GM19324 (cell line): Measurements from ENCODE around the gene ARPP21.

Experiments
- ATAC-seq: cut with Tn5 transposase; IDR thresholded peaks from one replicate; pipeline ENCODE4 v1.9.1; 2021; ENCODE audit warnings: mild to moderate bottlenecking, moderate library complexity; ENCODE audit not compliant: unreplicated experiment, low FRiP score

The ARPP21 gene

GRCh38 chr3:35674451-35675109, 35.3 kb downstream of the ARPP21 start:
- ATAC-seq = no peak

GRCh38 chr3:35675206-35675605, 35.9 kb downstream of the ARPP21 start:
- no peak for ATAC-seq

GRCh38 chr3:35675621-35676020, 36.3 kb downstream of the ARPP21 start:
- no peak for ATAC-seq

GRCh38 chr3:35677797-35678196, 38.5 kb downstream of the ARPP21 start:
- ATAC-seq = no peak

GRCh38 chr3:35678643-35679161, 39.4 kb downstream of the ARPP21 start:
- ATAC-seq = no peak

- no peak for ATAC-seq
Observed at GRCh38 chr3:35679409-35680080, 40.2 kb downstream of the ARPP21 start.

- no peak for ATAC-seq
Observed at GRCh38 chr3:35680866-35681650, 41.7 kb downstream of the ARPP21 start.

- no peak for ATAC-seq
Observed at GRCh38 chr3:35685153-35685552, 45.8 kb downstream of the ARPP21 start.

GRCh38 chr3:35688826-35689225, 49.5 kb downstream of the ARPP21 start:
- no peak for ATAC-seq

- ATAC-seq = no peak
Observed at GRCh38 chr3:35690271-35690670, 50.9 kb downstream of the ARPP21 start.

- no peak for ATAC-seq
Observed at GRCh38 chr3:35705904-35706303, 66.6 kb downstream of the ARPP21 start.

- ATAC-seq = no peak
Observed at GRCh38 chr3:35707904-35708303, 68.6 kb downstream of the ARPP21 start.

- no peak for ATAC-seq
Observed at GRCh38 chr3:35708394-35709271, 69.3 kb downstream of the ARPP21 start.

- ATAC-seq = no peak
Observed at GRCh38 chr3:35709691-35710090, 70.4 kb downstream of the ARPP21 start.

- no peak for ATAC-seq
Observed at GRCh38 chr3:35710554-35710953, 71.2 kb downstream of the ARPP21 start.

GRCh38 chr3:35718921-35719320, 79.6 kb downstream of the ARPP21 start:
- no peak for ATAC-seq

- no peak for ATAC-seq
Observed at GRCh38 chr3:35721628-35722027, 82.3 kb downstream of the ARPP21 start.

GRCh38 chr3:35722902-35723301, 83.6 kb downstream of the ARPP21 start:
- no peak for ATAC-seq

GRCh38 chr3:35723480-35724097, 84.3 kb downstream of the ARPP21 start:
- no peak for ATAC-seq

- no peak for ATAC-seq
Observed at GRCh38 chr3:35724106-35724505, 84.8 kb downstream of the ARPP21 start.
